ENCODE results near the gene ATPAF2. TPM values are rescaled to one million over a fixed set of nuclear protein-coding genes. Genes with fewer than 3 reads are reported as not detected.

Gene ATPAF2
- total and polyA plus RNA-seq, 4 donors = 12.9 to 20.1 (median 16.8) TPM

GRCh38 chr17:18055597-18055996 is 16.6 kb upstream of the ATPAF2 start:
- Histone ChIP-seq H3K9ac (ENCODE audit: low read depth in 1 of 2, low read length in 2 of 2) (no peak overlapping the region), H3K27ac (ENCODE audit: low read depth in 1 of 2, low read length in 2 of 2) (no peak overlapping the region), H3K4me1 (ENCODE audit: control insufficient read depth in 4 of 4, insufficient read depth in 4 of 4, low read length in 3 of 4) (no peaks in the 10 kb centered on the region), H3K36me3 (ENCODE audit: control insufficient read depth in 4 of 4, insufficient read depth in 3 of 4, low read depth in 1 of 4, low read length in 3 of 4) (peaks cover 3 to 28% (median 11%) of the 10 kb centered on the region in 4 donors), H3K4me3 (ENCODE audit: low read depth in 1 of 3, low read length in 3 of 3) (no peak overlapping the region), H3K27me3 (ENCODE audit: control insufficient read depth in 4 of 4, insufficient read depth in 4 of 4, low read length in 3 of 4) (no peaks in the 10 kb centered on the region), H3K9me3 (ENCODE audit: control insufficient read depth in 4 of 4, low read length in 3 of 4) (no peaks in the 10 kb centered on the region)
- TF ChIP-seq YY1 (IDR thresholded peaks at IDR 0.05) = no peak
- TF ChIP-seq MAX (IDR thresholded peaks at IDR 0.05) = no peak
- no peak for TF ChIP-seq HNF4A (conservative IDR thresholded peaks at IDR 0.05)
- no peak for TF ChIP-seq ATF3 (IDR thresholded peaks at IDR 0.05)
- no peak for TF ChIP-seq TAF1 (conservative IDR thresholded peaks at IDR 0.05)
- TF ChIP-seq FOXA1 (IDR thresholded peaks at IDR 0.05) = no peak
- TF ChIP-seq JUND (IDR thresholded peaks at IDR 0.05) = no peak
- TF ChIP-seq RXRA (IDR thresholded peaks at IDR 0.05) = no peak
- 96% methylated on average over 6 of the region's 6 CpGs for WGBS
- DNase-seq (ENCODE audit: low spot score) = no peak

- H3K4me1 ChIP-seq (ENCODE audit: control insufficient read depth in 4 of 4, insufficient read depth in 4 of 4, low read length in 3 of 4) = peaks cover under 1 to 7% (median 3%) of the 10 kb centered on the region in 4 donors
- no peak overlapping the region for H3K9ac ChIP-seq (ENCODE audit: low read depth in 1 of 2, low read length in 2 of 2)
- 85% methylated on average over 3 of the region's 3 CpGs for WGBS
- no peak overlapping the region for H3K4me3 ChIP-seq (ENCODE audit: low read depth in 1 of 3, low read length in 3 of 3)
- H3K27me3 ChIP-seq (ENCODE audit: control insufficient read depth in 4 of 4, insufficient read depth in 4 of 4, low read length in 3 of 4) = no peaks in the 10 kb centered on the region
- H3K27ac ChIP-seq (ENCODE audit: low read depth in 1 of 2, low read length in 2 of 2) = no peak overlapping the region
- H3K36me3 ChIP-seq (ENCODE audit: control insufficient read depth in 4 of 4, insufficient read depth in 3 of 4, low read depth in 1 of 4, low read length in 3 of 4) = peaks cover 0 to 10% (median 6%) of the 10 kb centered on the region in 4 donors
- no peak for DNase-seq (ENCODE audit: low spot score)
- no peaks in the 10 kb centered on the region for H3K9me3 ChIP-seq (ENCODE audit: control insufficient read depth in 4 of 4, low read length in 3 of 4)
- TF ChIP-seq HNF4G (IDR thresholded peaks at IDR 0.05) = no peak
Observed at GRCh38 chr17:18045691-18046350, 6.9 kb upstream of the ATPAF2 start.

- 90% methylated on average over 3 of the region's 3 CpGs for WGBS
- peaks cover 1 to 17% (median 11%) of the 10 kb centered on the region in 4 donors for H3K4me1 ChIP-seq (ENCODE audit: control insufficient read depth in 4 of 4, insufficient read depth in 4 of 4, low read length in 3 of 4)
- H3K27ac ChIP-seq (ENCODE audit: low read depth in 1 of 2, low read length in 2 of 2) = no peak overlapping the region
- H3K9me3 ChIP-seq (ENCODE audit: control insufficient read depth in 4 of 4, low read length in 3 of 4) = no peaks in the 10 kb centered on the region
- TF ChIP-seq RXRA (IDR thresholded peaks at IDR 0.05) (no peak), HNF4A (conservative IDR thresholded peaks at IDR 0.05) (no peak), NR2F2 (IDR thresholded peaks at IDR 0.05) (no peak), TAF1 (conservative IDR thresholded peaks at IDR 0.05) (no peak), ATF3 (IDR thresholded peaks at IDR 0.05) (no peak), JUND (IDR thresholded peaks at IDR 0.05) (no peak), EGR1 (IDR thresholded peaks at IDR 0.05; ENCODE audit: low read depth in 2 of 2) (no peak), FOXA1 (IDR thresholded peaks at IDR 0.05) (no peak), SP1 (IDR thresholded peaks at IDR 0.05) (no peak)
- peaks cover 0 to 10% (median 6%) of the 10 kb centered on the region in 4 donors for H3K36me3 ChIP-seq (ENCODE audit: control insufficient read depth in 4 of 4, insufficient read depth in 3 of 4, low read depth in 1 of 4, low read length in 3 of 4)
- no peak overlapping the region for H3K4me3 ChIP-seq (ENCODE audit: low read depth in 1 of 3, low read length in 3 of 3)
- H3K9ac ChIP-seq (ENCODE audit: low read depth in 1 of 2, low read length in 2 of 2) = no peak overlapping the region
- DNase-seq (ENCODE audit: low spot score) = no peak
- H3K27me3 ChIP-seq (ENCODE audit: control insufficient read depth in 4 of 4, insufficient read depth in 4 of 4, low read length in 3 of 4) = no peaks in the 10 kb centered on the region
Observed at GRCh38 chr17:18044609-18045008, 5.6 kb upstream of the ATPAF2 start.

- WGBS = 25% methylated on average over 1 of the region's 1 CpG
- Histone ChIP-seq H3K9ac (ENCODE audit: low read depth in 1 of 2, low read length in 2 of 2) (no peak overlapping the region), H3K4me3 (ENCODE audit: low read depth in 1 of 3, low read length in 3 of 3) (no peak overlapping the region), H3K4me1 (ENCODE audit: control insufficient read depth in 4 of 4, insufficient read depth in 4 of 4, low read length in 3 of 4) (peaks cover under 1 to 20% (median 13%) of the 10 kb centered on the region in 4 donors), H3K9me3 (ENCODE audit: control insufficient read depth in 4 of 4, low read length in 3 of 4) (no peaks in the 10 kb centered on the region), H3K27me3 (ENCODE audit: control insufficient read depth in 4 of 4, insufficient read depth in 4 of 4, low read length in 3 of 4) (no peaks in the 10 kb centered on the region), H3K27ac (ENCODE audit: low read depth in 1 of 2, low read length in 2 of 2) (no peak overlapping the region), H3K36me3 (ENCODE audit: control insufficient read depth in 4 of 4, insufficient read depth in 3 of 4, low read depth in 1 of 4, low read length in 3 of 4) (peaks cover 0 to 10% (median 6%) of the 10 kb centered on the region in 4 donors)
- no peak for DNase-seq (ENCODE audit: low spot score)
- no peak for TF ChIP-seq CTCF (IDR thresholded peaks at IDR 0.05; ENCODE audit: low read depth, low read length, missing input control)
- TF ChIP-seq ZBTB33 (IDR thresholded peaks at IDR 0.05) = no peak
- TF ChIP-seq TAF1 (conservative IDR thresholded peaks at IDR 0.05) = no peak
- no peak for TF ChIP-seq FOXA1 (IDR thresholded peaks at IDR 0.05)
- TF ChIP-seq JUND (IDR thresholded peaks at IDR 0.05) = no peak
- peak in 1 of 2 donors; percentile 56 for TF ChIP-seq RXRA (IDR thresholded peaks at IDR 0.05)
- TF ChIP-seq FOXA2 (IDR thresholded peaks at IDR 0.05) = no peak
- peak; percentile 53 to 61 for TF ChIP-seq RAD21 (IDR thresholded peaks at IDR 0.05)
Observed at GRCh38 chr17:18043491-18043890, 4.5 kb upstream of the ATPAF2 start.
